Measurements from ENCODE around the gene LRRTM4. TPM values are rescaled to one million over a fixed set of nuclear protein-coding genes. Genes with fewer than 3 reads are reported as not detected.

Gene LRRTM4
- total RNA-seq, 2 donors from 2014 or later, result 7.0 to 21.1 TPM

- no peak for DNase-seq
- no peak overlapping the region for H3K9ac ChIP-seq (ENCODE audit: extremely low read depth, low read length, poor library complexity, severe bottlenecking)
- H3K4me3 ChIP-seq (ENCODE audit: low read length), result no peak overlapping the region
- 95 to 96% methylated on average over 4 to 5 of the region's 5 CpGs for WGBS, 2 experiments (ENCODE audit: insufficient coverage in 1 of 2, insufficient read length in 1 of 2)
- no peak overlapping the region for H3K27ac ChIP-seq (ENCODE audit: low read depth, low read length)
- no peaks in the 10 kb centered on the region for H3K36me3 Mint-ChIP-seq (ENCODE audit: low read depth)
- H3K4me3 Mint-ChIP-seq, result no peak overlapping the region
- H3K36me3 ChIP-seq (ENCODE audit: control insufficient read depth, insufficient read depth, low read length), result no peaks in the 10 kb centered on the region
- no peaks in the 10 kb centered on the region for H3K4me1 Mint-ChIP-seq
- TF ChIP-seq CTCF (conservative IDR thresholded peaks at IDR 0.05), result no peak
- H3K4me1 ChIP-seq (ENCODE audit: control insufficient read depth, insufficient read depth, low read length), result no peaks in the 10 kb centered on the region
- no peaks in the 10 kb centered on the region for H3K9me3 ChIP-seq (ENCODE audit: control insufficient read depth, low read length)
- H3K27me3 Mint-ChIP-seq (ENCODE audit: insufficient read depth), result no peaks in the 10 kb centered on the region
- H3K27ac Mint-ChIP-seq, result no peak overlapping the region
- no peaks in the 10 kb centered on the region for H3K9me3 Mint-ChIP-seq
- H3K27me3 ChIP-seq (ENCODE audit: control insufficient read depth, insufficient read depth, low read length, poor library complexity, severe bottlenecking), result no peaks in the 10 kb centered on the region
Measured at GRCh38 chr2:77192811-77193289, 329.3 kb downstream of the LRRTM4 start.

- Histone ChIP-seq H3K9ac (ENCODE audit: extremely low read depth, low read length, poor library complexity, severe bottlenecking) (no peak overlapping the region), H3K9me3 (ENCODE audit: control insufficient read depth, low read length) (no peaks in the 10 kb centered on the region), H3K27me3 (ENCODE audit: control insufficient read depth, insufficient read depth, low read length, poor library complexity, severe bottlenecking) (no peaks in the 10 kb centered on the region), H3K27ac (ENCODE audit: low read depth, low read length) (no peak overlapping the region), H3K4me3 (ENCODE audit: low read length) (no peak overlapping the region), H3K36me3 (ENCODE audit: control insufficient read depth, insufficient read depth, low read length) (no peaks in the 10 kb centered on the region), H3K4me1 (ENCODE audit: control insufficient read depth, insufficient read depth, low read length) (no peaks in the 10 kb centered on the region)
- H3K27ac Mint-ChIP-seq, result no peak overlapping the region
- no peaks in the 10 kb centered on the region for H3K4me1 Mint-ChIP-seq
- H3K4me3 Mint-ChIP-seq, result no peak overlapping the region
- DNase-seq, result no peak
- H3K9me3 Mint-ChIP-seq, result no peaks in the 10 kb centered on the region
- WGBS, 2 experiments (ENCODE audit: insufficient coverage in 1 of 2, insufficient read length in 1 of 2), result 100% methylated on average over 1 of the region's 1 CpG; no CpG with 5 or more reads in 1 of the 2 experiments
- no peaks in the 10 kb centered on the region for H3K36me3 Mint-ChIP-seq (ENCODE audit: low read depth)
- no peaks in the 10 kb centered on the region for H3K27me3 Mint-ChIP-seq (ENCODE audit: insufficient read depth)
- no peak for TF ChIP-seq CTCF (conservative IDR thresholded peaks at IDR 0.05)
Measured at GRCh38 chr2:77191665-77192064, 330.5 kb downstream of the LRRTM4 start.

GRCh38 chr2:77190721-77191346 lies 331.3 kb downstream of the LRRTM4 start:
- H3K36me3 ChIP-seq (ENCODE audit: control insufficient read depth, insufficient read depth, low read length), result no peaks in the 10 kb centered on the region
- no peak overlapping the region for H3K4me3 ChIP-seq (ENCODE audit: low read length)
- no peaks in the 10 kb centered on the region for H3K27me3 Mint-ChIP-seq (ENCODE audit: insufficient read depth)
- H3K9me3 ChIP-seq (ENCODE audit: control insufficient read depth, low read length), result no peaks in the 10 kb centered on the region
- no peaks in the 10 kb centered on the region for H3K4me1 ChIP-seq (ENCODE audit: control insufficient read depth, insufficient read depth, low read length)
- H3K4me1 Mint-ChIP-seq, result no peaks in the 10 kb centered on the region
- no peaks in the 10 kb centered on the region for H3K27me3 ChIP-seq (ENCODE audit: control insufficient read depth, insufficient read depth, low read length, poor library complexity, severe bottlenecking)
- H3K9ac ChIP-seq (ENCODE audit: extremely low read depth, low read length, poor library complexity, severe bottlenecking), result no peak overlapping the region
- no peak overlapping the region for H3K4me3 Mint-ChIP-seq
- no peak overlapping the region for H3K27ac Mint-ChIP-seq
- no peak for DNase-seq
- H3K9me3 Mint-ChIP-seq, result no peaks in the 10 kb centered on the region
- no peak for TF ChIP-seq CTCF (conservative IDR thresholded peaks at IDR 0.05)
- no peak overlapping the region for H3K27ac ChIP-seq (ENCODE audit: low read depth, low read length)
- H3K36me3 Mint-ChIP-seq (ENCODE audit: low read depth), result no peaks in the 10 kb centered on the region
- 95% methylated on average over 2 of the region's 2 CpGs; no CpG with 5 or more reads in 1 of the 2 experiments for WGBS, 2 experiments (ENCODE audit: insufficient coverage in 1 of 2, insufficient read length in 1 of 2)

All from endodermal cell (in vitro differentiated cells).